Keratinocyte (primary cell): ENCODE results near the gene TNS2.

Source experiments
- CTCF ChIP-seq, 3 experiments: IDR thresholded peaks in 1 of 3; conservative IDR thresholded peaks in 1 of 3; optimal IDR thresholded peaks in 1 of 3; 2 replicates in 2 of 3; 3 replicates in 1 of 3; pipeline versions ENCODE3 to v1.5.1; 2011; ENCODE audit warnings: low read length in 3 of 3, mild to moderate bottlenecking in 3 of 3, moderate library complexity in 2 of 3, control low read depth in 1 of 3, inconsistent platforms in 1 of 3; ENCODE audit not compliant: insufficient read depth in 2 of 3; ENCODE audit errors: extremely low read depth in 1 of 3
- EZH2 ChIP-seq: IDR thresholded peaks from one replicate; pipeline ENCODE4 v1.6.1; 2012; ENCODE audit warnings: inconsistent platforms, mild to moderate bottlenecking, low read length, moderate library complexity

DNA sequence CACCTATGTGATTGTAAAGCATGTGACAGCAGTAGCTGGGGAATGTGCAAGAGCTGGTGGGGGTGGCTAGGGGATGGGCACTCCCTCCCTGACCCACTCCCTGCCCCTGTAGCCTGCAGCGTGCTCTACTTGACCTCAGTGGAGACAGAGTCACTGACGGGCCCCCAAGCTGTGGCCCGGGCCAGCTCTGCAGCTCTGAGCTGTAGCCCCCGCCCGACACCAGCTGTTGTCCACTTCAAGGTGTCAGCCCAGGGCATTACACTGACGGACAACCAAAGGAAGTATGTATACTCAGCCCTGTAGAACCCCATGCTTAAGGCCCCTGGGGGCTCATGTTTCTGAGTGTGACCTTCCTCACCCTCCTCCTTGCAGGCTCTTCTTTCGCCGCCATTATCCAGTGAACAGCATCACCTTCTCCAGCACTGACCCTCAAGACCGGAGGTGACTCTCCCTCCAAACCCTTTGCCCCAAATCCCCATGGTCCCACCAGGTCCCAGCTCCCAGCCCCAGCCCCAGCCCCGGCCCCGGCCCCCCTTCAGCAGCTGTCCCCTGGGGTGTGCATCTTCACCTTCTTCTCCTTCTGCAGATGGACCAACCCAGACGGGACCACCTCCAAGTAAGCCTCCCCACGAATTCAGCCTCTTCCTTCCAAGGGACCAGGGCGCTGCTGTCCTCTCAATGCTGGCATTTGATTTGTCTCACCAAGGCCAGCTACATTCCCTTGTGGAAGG lies 13.3 kb downstream of the TNS2 start:
- TF ChIP-seq CTCF (optimal IDR thresholded peaks at IDR 0.05 in 1 of 3, IDR thresholded peaks at IDR 0.05 in 1 of 3, conservative IDR thresholded peaks at IDR 0.05 in 1 of 3; ENCODE audit: extremely low read depth in 1 of 3, insufficient read depth in 2 of 3, low read length in 3 of 3), result no peak
- no peak for TF ChIP-seq EZH2
